Measurements from ENCODE around the gene FAM131A.

GRCh38 chr3:184306341-184306972, 30.9 kb upstream of the FAM131A start:
- TF ChIP-seq CTCF (IDR thresholded peaks at IDR 0.05; ENCODE audit: low read depth, low read length, missing input control) (no peak), GABPA (IDR thresholded peaks at IDR 0.05 in 1 of 2, conservative IDR thresholded peaks at IDR 0.05 in 1 of 2) (no peak), ZBTB33 (IDR thresholded peaks at IDR 0.05) (no peak), EGR1 (IDR thresholded peaks at IDR 0.05; ENCODE audit: low read depth in 2 of 2) (no peak), TAF1 (conservative IDR thresholded peaks at IDR 0.05) (no peak), ATF3 (IDR thresholded peaks at IDR 0.05) (no peak), RAD21 (IDR thresholded peaks at IDR 0.05) (no peak), MAX (IDR thresholded peaks at IDR 0.05) (no peak), NR2F2 (IDR thresholded peaks at IDR 0.05) (no peak), YY1 (IDR thresholded peaks at IDR 0.05) (no peak), FOXA1 (IDR thresholded peaks at IDR 0.05) (no peak), REST (IDR thresholded peaks at IDR 0.05) (no peak), HNF4G (IDR thresholded peaks at IDR 0.05) (no peak), SP1 (IDR thresholded peaks at IDR 0.05) (no peak)
